ENCODE measurements around the gene HSPB8. TPM values are rescaled to one million over a fixed set of nuclear protein-coding genes. Genes with fewer than 3 reads are reported as not detected.

HSPB8 gene
- total RNA-seq, 1 donor from 2014 or later: 53.8 TPM

DNA sequence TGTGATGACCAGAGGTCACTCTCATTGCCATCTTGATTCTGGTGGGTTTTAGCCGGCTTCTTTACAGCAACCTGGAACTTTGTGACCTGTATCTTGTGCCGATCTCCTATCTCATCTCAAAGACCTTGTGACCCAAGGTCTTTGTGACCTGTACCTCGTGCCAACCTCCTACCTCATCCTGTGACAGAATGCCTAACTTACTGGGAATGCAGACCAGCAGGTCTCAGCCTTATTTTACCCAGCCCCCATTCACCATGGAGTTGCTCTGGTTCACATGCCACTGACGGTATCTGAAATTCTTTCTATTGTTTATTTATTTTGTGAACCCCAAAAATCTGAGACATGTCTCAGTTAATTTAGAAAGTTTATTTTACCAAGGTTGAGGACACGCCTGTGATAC lies 7.4 kb upstream of the HSPB8 start:
- peak; percentile 50 for DNase-seq (ENCODE audit: low spot score)

DNA sequence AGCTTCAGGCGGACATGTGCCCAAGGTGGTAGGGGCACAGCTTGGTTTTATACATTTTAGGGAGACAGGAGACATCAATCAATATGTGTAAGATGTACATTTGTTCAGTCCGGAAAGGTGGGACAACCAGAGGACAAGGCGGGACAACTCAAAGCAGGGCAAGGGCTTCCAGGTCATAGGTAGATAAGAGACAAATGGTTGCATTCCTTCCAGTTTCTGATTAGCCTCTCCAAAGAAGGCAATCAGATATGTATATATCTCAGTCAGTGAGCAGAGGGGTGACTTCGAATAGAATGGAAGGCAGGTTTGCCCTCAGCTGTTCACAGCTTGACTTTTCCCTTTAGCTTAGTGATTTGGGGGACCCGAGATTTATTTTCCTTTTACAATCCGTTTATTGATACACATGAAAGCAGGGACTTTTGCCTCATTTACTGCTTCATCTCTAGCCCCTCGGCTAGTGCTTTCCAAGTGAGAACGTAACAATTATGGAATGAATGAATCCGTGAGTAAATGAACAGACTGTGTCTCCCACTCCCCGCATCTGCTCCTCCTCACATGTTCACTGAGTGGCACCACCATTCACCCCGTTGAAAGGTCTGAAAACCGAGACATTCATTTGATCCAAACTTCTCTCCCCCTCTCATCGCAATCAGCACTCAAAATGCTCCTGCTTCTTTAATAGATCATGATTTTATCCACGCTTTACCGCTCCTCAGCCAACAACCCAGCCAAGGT lies 6.9 kb upstream of the HSPB8 start:
- no peak for DNase-seq (ENCODE audit: low spot score)

DNA sequence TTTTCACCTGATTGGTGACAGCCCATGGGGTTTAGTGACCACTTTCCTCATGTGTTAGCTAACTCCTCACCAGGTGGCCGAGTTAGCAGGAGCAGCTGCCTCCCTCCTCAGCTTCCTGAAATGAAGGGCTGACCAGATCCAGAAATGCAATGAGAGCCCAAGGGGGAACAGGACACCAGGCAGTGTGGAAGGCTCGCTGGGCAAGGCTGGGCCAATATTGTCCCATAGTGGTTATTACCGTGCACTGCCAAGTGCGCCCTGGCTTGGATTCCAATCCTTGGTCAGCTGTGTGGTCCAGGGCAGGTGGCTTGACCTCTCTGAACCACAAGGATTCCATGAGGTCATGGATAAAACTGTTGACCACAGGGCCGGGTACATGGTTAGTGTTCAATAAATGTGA lies 3.6 kb upstream of the HSPB8 start:
- DNase-seq (ENCODE audit: low spot score): no peak

DNA sequence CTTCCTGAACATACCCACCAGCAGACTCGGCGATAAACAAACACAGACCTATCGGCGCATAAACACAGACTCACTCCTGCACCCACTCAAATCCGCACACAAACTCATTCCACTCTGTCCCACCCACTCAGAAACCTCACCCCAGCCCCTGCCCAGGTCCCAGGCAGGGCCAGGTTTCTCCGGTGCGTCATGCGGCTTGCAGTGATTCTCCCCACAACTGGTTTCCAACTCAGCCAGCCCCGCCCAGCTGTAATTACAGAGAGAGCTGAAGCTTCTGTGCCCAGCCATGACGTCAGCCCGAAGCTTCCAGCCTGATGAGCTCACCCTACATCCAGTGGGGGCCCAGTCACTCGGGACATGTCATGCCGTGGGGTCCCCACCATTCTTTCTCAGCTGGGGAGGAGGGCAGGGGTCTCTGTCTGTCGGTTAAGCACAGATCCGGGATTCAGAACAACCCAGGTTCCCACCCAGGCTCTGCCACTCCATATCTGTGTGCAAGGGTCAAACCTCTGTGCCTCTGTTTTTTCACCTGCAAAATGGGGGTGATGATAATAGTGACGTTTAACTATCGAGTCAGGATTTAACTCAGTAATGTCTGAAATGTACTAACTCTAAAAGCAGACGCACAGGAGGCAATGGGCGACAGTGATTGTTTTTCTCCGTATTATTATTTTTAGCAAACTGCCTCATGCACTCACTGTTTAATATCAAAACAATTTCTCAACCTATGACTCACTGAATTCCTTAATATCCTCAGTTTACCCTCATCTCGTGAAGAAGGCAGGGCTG lies 2.3 kb upstream of the HSPB8 start:
- DNase-seq (ENCODE audit: low spot score): peak; percentile 91

DNA sequence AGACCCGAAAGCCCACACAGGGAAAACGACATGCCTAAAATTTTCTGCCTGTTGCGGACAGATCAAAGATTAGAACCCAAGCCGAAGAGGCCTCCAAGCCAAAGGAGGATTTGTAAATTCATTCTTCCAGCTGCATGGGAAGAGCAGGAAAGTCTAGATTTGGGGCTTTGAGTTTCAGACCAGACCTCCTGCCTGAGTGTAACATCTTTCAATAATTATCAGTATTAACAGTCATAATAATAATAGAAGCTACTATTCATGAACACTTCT lies 1.7 kb upstream of the HSPB8 start:
- DNase-seq (ENCODE audit: low spot score): no peak

DNA sequence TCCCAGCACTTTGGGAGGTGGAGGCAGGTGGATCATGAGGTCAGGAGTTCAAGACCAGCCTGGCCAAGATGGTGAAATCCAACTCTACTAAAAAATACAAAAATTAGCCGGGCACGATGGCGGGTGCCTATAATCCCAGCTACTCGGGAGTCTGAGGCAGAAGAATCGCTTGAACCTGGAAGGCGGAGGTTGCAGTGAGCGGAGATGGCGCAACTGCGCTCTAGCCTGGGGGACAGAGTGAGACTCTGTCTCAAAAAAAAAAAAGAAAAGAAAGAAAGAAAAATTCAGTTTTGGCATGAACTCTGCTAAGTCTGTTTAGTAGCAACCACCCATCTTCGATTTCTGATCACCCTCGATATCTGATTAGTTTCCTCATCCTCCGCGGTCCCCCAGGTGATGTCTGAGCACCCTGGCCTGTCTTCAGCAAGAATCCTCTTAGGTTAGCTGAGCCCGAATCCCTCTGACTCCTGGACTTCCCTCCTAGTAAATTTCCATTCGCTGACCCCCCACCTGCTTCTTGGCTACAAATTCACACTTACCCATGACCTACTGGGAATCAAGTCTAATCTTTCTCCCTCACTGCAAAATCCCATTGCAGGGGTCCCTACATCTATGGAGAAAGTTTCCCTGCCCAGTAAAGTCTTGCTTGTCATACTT lies 879 bp upstream of the HSPB8 start:
- no peak for DNase-seq (ENCODE audit: low spot score)

DNA sequence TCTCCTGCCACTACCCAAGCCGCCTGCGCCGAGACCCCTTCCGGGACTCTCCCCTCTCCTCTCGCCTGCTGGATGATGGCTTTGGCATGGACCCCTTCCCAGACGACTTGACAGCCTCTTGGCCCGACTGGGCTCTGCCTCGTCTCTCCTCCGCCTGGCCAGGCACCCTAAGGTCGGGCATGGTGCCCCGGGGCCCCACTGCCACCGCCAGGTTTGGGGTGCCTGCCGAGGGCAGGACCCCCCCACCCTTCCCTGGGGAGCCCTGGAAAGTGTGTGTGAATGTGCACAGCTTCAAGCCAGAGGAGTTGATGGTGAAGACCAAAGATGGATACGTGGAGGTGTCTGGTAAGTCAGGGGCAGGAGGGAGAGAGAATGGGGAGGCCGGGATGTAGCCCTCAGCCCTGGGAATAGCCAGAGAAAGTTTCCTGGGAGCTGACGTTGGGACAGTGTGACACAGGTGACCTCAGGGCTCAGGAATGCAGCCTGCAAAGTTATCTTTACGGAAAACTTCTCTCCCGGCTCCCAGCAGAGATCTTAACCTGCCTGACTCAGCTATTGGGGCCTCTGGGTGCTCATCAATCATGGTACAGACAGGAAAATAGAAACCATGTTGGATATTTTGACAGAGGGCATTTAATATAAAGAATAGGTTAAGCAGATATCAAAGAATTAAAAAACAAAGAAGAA lies 747 bp downstream of the HSPB8 start:
- peak; percentile 53 for DNase-seq (ENCODE audit: low spot score)

DNA sequence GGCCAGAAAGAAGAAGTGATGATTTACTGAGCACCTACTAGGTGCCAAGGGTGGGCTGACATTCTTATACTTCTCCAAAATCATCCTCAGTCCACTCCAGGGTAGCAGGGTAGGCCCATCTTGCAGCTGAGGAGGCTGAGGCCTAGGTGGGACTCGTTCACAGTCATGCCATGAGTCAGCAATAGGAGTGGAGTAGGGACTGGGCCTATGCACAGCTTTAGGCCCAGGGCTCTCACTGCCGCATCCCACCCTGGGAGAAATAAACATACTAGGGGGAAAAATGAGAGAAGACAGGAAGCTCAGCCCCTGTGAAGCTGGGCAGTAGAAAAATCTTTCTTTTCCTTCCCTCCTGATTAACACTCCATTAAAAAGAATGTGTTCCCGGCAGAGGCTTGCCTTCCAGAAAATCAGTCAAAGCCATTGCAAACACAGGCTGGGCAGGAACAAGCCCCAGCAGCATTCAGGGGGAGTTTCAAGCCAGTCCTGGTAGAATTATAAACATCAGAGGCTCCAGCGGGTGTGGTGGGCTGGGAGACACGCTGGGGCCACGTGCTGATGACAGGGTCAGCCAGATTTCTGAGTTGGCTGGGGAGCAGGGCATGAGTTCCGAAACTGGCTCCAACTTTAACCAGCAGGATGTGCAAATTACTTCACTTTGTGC lies 1.8 kb downstream of the HSPB8 start:
- DNase-seq (ENCODE audit: low spot score): peak; percentile 67

DNA sequence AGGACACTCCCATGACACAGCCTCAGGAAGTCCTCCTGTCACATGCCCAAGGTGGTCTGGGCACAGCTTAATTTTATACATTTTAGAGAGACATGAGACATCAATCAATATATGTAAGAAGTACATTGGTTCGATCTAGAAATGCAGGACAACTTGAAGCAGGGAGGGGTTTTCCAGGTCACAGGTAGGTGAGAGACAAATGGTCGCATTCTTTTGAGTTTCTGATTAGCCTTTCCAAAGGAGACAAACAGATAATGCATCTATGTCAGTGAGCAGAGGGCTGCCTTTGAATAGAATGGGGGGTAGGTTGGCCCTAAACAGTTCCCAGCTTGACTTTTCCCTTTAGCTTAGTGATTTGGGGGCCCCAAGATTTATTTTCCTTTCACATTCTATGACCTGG lies 2.5 kb downstream of the HSPB8 start:
- no peak for DNase-seq (ENCODE audit: low spot score)

DNA sequence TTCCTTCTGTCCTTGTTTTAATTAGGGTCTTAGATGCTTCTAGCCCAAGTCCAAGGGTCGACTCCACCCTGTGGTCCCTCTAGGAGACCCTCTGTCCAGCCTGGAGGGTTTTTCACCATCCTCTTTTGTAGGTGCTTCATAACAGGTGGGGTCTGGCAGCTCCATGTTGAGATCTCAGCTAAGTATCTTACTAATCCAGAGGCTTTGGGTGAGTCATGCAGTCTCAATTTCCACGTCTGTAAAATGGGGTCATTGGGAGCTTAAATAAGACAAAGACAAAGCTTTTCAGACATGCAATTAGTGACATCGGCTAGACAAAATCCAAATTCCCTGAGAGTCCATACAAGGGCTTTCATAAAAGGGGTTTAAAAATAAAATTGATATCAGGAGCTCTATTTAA lies 3.2 kb downstream of the HSPB8 start:
- DNase-seq (ENCODE audit: low spot score): no peak

DNA sequence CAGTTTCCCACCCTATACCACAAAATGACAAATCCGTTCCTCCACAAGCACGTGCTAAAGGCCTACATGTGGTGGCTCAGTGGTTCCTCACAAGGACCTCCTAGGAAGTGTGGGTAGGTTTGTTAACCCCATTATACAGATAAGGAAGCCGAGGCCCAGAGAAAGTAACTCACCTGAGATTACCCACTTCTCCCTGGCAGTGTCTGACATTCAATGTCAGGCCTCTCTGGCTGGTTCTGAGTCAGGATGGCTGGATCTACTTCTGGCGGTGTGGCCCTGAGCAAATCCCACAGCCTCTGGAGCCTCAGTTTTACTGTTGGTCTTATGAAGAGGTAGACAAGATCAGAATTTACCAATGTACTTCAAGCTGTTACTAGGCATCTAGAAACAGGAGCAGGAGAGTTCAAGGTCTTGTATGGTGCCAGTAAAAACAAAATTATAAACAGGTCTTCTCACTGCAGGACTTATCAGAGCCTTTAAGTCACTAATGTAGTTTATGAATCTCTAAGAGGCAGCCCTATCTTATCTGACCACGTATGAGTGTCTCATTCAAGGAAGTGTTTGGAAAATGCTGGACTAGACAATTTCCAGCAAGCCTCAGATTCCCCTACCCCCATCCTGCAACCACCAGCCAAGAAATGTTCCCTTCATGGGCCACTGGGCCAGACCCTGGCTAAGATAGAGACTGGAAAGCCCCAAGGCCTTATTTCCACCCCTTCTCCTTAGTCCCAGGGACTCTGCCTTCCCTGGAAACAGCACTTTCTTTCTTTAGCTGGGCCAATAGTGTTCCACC lies 4.2 kb downstream of the HSPB8 start:
- DNase-seq (ENCODE audit: low spot score): no peak

DNA sequence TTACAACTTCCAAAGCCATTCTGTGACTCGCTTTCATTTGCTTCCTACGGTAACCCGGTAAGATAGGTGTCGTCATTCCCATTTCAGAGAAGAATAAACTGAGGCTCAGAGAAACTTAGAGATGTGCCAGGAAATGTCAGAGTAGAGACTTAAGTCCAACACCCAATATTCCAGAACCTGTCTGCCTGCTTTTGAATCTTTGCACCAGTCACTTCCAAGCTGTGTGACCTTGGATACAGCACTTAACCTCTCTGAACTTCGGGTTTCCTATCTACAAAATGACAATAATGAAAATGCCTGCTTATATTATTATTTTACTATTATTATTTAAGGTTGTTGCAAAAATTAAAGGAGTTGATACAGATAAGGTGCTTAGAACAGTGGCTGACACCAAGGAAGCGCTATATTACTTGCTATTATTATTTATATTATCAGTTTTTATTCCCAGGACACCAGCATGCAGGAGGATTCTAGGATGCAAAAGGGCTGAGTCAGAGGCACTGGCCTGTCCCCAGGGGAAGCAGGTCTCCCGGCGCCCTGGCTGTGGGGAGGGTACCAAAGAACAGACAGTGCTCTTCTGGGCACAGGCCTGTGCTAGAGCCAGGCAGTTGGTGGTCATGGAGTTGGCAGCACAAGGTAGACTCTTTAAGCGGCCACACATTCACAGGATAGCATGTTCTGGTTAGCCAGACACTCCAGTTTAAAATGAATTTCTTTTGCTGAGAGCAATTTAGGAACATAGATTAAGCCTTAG lies 5.4 kb downstream of the HSPB8 start:
- DNase-seq (ENCODE audit: low spot score): no peak

DNA sequence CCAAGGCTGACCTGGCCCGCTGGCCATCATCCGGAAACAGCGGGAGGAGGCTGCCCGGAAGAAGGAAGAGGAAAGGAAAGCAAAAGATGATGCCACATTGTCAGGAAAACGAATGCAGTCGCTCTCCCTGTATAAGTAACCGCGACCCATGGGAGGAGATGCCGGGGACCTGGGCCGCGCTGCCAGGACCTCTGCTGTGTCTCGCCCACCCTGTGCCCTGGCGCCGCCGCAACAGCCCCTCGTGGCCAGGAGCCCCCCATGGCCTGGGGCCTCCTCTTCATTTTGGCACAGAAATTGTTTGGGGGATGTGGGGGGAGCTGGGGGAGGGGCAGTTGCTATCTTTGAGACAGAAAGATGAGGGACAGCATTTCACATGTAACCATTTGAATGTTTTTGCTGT lies 16.5 kb downstream of the HSPB8 start:
- no peak for DNase-seq (ENCODE audit: low spot score)

DNA sequence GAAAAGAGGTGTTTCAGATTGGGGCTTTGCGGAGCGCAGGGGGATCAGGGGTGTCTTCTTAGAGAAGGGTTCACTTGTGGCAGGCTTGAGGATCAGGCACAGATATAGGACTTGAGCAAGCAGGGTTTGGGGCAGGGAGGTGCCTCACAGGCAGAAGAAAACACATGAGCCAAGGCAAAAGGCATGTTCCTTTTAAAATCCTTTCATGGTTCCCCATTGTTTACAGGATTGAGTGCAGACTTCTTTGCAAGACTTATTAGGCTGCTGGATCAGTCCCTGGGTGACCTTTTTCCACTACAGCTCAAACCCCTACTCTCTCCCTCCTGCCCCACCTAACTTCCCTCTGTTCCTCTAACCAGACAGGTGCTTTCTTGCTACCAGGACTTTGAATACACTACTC lies 19.7 kb downstream of the HSPB8 start:
- DNase-seq (ENCODE audit: low spot score): no peak

DNA sequence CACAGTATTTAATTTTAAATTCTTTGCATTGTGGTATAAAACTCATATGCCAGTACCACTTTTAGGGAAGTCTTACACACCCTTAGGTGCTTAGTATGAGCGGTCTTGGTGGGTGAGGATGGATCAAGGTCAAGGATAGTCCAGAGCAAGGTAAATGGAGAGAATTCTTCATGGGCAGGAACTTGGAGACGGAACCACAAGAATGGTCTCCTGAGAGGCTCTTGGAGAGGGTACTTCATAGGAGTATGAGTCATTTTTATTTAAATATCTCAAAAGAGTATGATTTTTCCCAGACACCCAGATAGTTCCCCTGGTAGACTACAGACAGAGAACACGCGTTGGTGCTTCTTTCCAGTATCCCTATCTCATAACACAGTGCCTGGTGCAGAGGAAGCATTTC lies 21.9 kb downstream of the HSPB8 start:
- DNase-seq (ENCODE audit: low spot score): no peak

DNA sequence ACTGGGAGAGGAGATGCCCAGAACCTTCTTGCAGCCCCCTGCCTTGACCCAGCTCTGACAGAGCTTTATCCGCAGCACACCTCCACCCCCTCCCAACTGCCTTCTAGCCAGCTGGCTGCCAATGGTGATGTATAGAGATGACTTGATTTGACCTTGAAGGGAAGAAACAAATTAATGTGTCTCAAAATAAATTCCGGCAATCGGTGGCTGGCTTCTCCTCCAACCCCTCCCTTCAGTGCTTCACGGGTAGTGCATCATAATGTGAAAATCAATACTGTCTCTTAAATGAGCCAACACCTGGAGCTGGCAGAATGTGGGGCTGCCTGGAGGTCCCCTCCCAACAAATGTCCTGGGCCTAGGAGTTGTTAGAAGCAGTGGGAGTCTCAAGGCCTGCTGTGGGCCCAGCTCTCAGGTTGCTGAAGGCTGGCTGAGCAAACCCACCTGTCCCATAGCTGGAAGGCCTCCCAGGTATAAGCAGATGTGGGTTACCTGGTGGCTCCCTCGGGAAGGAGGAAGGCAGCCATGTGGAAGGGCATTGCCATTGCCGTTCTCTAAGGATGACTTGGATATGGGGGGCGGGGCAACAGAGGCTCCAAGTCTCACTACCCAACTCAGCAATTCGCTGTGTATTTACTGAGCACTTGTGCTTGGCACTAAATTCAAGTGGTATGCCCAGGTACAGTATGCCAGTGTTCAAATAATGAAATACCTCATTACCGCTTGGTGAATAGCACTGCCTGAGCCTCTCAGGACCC lies 23.2 kb downstream of the HSPB8 start:
- no peak for DNase-seq (ENCODE audit: low spot score)

DNA sequence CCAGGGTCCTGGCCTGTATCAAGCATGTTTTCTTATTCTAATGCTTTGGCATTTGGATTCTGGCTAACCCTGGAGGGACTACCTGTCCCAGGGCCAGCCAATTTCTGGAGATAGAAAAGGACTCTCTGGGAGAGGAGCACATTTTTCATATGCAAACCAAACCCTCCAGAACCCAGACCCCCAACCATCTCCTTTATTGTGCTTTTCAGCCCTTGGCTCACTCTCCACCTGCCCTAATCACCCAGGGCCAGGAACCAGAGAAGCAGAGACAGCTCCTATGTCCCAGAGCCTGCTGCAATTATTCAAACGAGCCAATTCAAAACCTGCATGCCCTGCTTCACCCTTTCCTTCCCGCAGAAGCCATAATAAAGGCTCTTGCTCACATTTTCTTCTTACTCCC lies 23.8 kb downstream of the HSPB8 start:
- no peak for DNase-seq (ENCODE audit: low spot score)

DNA sequence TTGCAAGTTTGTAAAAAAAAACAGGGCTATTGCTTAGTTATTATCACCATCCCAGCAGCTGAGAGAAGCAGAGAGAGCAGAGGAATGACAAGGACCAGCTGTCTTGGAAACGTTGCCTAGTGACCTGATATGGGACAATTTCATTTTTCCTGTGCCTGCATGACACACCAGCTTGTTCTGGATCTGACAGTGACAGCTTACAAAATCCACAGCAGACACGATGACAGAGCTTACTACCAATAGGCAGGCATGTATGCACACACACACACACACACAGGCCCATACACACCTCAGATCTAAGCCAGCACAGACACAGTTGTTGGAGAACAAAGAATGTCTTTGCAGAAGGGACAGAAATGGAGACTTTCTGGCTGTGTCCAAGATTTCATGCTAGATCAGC lies 25.4 kb downstream of the HSPB8 start:
- no peak for DNase-seq (ENCODE audit: low spot score)

DNA sequence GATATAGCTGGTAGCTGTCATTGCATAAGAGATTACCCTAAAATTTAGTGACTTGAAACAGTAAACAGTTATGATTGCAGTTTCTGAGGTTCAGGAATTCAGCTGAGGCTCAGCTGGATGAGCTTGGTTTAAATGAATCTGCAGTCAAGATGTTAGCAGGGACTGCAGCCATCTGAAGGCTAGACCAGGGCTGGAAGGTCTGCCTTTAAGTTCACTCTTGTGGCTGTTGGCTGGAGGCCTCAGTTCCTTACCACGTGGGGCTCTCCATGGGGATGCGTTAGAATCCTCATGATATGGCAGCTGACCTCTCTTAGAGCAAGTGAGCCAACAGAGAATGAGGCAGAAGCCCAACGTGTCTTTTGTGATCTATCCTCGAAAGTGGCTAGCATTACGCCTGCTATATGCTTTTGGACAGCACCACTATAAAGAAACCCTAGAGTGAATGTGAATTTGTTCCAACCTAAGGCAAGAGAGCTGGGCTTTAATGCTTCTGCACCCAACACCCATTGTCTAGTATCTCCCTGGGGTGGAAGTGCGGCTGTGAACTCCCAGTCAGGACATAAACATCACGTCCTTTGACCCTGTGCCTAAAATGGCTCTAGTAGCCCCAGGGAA lies 26.0 kb downstream of the HSPB8 start:
- no peak for DNase-seq (ENCODE audit: low spot score)

Measured in ureter (tissue), 1 donor.